Measurements from ENCODE around the gene ATE1.

ATE1 gene

GRCh38 chr10:121695731-121696464 is 231.9 kb downstream of the ATE1 start:
- no peak for DNase-seq (ENCODE audit: low read depth)

- DNase-seq (ENCODE audit: low read depth), result no peak
Observed at GRCh38 chr10:121694966-121695643, 232.7 kb downstream of the ATE1 start.

- no peak for DNase-seq (ENCODE audit: low read depth)
Observed at GRCh38 chr10:121694327-121694965, 233.4 kb downstream of the ATE1 start.

GRCh38 chr10:121692626-121693025 is 235.2 kb downstream of the ATE1 start:
- no peak for DNase-seq (ENCODE audit: low read depth)

- DNase-seq (ENCODE audit: low read depth), result no peak
Observed at GRCh38 chr10:121690970-121691369, 236.9 kb downstream of the ATE1 start.

All from HS-5 (cell line).